CD4-positive, alpha-beta T cell treated with Interferon gamma for 1 hour (primary cell): ENCODE data around the gene HOXA4.

Experiments used
- DNase-seq: peaks from one replicate; pipeline ENCODE4 v3.0.0-alpha.2; 2020

Gene HOXA4

DNA sequence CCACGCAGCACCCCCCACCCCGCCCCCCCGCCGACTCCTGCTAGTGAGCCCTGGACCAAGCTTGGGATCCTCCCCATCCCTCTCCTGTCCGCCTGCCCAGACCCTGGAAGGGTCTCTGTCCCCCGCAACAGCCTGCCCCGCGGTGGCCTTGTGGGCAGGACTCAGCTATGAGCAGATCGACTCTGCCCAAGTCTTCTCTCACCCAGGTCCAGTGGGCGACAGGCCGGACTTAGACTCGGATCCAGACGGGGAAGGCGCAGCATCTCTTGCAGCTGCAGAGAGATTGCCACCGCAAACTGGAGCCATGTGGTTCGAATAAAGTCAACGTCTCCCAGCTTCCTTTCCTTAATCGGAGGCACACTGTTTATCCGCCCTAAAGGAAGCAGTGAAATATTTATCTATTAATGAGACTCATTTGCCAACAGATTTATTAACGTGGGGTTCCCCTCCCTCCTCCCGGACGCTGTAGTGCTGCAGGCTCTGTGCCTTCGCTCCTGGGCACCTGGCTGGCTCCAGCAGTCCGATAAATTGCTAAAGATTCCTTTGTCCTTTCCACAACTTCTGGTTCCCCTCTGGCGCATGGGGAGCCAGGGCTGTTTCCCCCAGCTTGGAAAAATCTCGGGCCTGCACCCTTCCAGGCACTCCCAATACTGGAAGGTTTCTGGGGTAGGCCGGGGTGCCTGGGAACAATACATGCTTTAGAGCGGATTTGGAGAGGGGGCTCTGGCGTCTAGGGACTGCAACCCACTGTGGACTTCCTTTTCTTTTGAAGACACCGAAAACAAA, 26.6 kb upstream of the HOXA4 start:
- no peak for DNase-seq

DNA sequence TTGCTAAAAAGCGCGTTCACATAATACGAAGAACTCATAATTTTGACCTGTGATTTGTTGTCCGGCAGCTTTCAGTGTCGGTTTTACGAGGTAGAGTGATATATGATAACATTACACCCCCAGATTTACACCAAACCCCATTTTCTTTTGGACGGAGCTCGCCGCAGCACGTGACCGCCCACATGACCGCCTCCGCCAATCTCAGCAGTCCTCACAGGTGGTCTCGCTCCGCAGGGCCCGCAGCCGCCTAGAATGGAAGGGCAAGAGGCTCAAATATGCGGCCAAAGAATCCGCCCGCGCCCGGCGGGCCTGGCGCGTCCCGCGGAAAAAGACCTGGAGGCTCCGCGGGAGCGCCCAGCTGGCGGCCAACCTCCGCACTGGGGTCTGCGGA, 25.9 kb upstream of the HOXA4 start, which contains the start of gene HOXA7:
Gene HOXA7 (minus strand): TSS at position 168 of the 391 bp plus-strand sequence. CDS start 130 bp downstream, at position 38.
- DNase-seq, result no peak

DNA sequence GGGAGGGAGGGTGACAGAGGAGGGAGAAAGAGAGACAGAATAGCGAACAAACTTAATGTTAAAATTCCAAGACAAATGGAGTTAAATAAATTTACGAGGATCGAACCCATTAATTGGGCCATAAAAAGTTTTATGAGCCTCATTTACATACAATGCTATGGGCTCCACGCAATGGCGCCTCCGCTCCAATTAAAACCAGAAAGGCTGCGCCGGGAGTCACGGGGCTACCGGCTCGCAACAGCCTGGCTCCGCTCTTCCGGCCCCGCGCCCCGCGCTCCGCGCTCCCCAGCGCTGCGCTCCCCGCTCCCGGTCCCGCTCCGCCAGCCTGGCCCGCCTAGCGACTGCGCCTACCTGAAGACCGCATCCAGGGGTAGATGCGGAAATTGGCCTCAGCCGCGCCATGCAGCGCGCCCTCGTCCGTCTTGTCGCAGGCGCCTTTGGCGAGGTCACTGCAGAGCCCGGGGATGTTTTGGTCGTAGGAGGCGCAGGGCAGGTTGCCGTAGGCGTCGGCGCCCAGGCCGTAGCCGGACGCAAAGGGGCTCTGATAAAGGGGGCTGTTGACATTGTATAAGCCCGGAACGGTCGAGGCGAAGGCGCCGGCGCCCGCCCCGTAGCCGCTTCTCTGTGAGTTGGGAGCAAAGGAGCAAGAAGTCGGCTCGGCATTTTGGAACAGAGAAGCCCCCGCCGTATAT, 25.4 kb upstream of the HOXA4 start:
- no peak for DNase-seq

DNA sequence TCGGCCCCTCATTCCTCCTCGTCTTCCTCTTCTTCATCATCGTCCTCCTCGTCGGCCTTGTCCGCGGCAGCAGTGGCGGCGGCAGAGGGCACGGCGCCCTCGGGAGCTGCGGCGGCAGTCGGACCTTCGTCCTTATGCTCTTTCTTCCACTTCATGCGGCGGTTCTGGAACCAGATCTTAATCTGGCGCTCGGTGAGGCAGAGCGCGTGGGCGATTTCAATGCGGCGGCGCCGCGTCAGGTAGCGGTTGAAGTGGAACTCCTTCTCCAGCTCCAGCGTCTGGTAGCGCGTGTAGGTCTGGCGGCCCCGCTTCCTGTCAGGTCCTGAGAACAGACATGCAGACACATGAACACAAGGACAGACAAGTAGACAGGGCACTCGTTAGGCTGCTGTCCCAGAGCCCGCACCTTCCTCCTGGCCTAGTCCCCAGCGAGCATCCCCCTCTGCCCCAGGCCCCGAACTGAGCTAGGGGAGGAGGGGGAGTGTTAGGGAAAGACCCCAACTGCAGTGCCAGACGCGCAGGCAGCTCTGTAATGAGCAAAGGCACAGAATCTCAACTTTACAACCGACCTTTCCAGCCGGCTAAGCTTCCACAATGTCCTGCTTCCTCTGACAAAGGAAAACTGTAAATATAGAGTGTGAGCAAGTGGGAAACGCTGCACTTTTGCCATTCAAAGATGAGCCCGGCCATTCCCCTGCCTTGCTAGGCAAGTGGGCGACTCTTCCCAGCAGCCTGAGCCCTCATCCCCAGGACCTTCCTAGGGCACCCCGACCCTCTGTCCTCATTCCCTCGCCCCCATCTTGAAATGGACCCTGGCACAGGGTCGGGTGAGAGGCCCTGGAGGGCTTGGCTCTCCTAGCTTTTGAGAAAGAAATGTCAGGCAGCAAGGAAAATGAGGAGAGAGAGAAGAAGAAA, 24.6 kb upstream of the HOXA4 start:
- no peak for DNase-seq

DNA sequence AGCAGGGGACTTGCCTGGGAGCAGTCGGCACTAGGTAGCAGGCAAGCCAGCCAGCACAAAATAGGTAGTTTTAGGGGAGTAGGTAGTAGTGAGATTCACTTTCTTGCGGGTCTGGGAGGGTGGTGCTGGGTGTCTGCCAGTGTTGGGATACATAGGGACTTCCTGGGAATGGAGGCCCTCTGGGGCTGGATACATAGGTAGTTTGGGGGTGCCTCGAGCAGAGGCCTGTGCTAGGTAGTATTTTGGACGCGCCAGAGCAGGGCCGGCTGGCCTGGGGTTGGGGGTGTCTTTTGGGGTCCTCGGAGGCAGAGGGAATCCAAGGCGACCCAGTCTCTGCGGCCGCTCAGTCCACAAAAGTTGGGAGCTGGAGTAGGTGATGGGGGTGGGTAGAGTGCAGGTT, 23.8 kb upstream of the HOXA4 start:
- no peak for DNase-seq

DNA sequence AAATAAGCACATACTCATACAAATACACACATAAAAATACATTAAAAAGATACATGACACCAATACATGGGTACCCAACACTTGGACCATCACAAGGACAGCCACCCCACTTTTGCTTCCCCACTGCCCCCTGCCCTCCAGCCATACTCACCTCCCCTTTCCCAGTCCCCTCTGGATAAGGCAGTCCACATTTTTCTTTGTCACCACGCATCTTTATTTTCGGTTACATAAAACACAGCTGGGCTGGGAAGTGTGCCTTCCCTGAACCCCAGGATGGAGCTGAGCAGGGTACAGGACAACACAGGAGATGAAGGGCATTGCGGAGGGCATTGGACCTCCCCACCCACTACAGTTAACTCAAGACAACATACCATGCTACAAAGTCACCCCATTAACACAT, 23.0 kb upstream of the HOXA4 start:
- DNase-seq, result no peak

DNA sequence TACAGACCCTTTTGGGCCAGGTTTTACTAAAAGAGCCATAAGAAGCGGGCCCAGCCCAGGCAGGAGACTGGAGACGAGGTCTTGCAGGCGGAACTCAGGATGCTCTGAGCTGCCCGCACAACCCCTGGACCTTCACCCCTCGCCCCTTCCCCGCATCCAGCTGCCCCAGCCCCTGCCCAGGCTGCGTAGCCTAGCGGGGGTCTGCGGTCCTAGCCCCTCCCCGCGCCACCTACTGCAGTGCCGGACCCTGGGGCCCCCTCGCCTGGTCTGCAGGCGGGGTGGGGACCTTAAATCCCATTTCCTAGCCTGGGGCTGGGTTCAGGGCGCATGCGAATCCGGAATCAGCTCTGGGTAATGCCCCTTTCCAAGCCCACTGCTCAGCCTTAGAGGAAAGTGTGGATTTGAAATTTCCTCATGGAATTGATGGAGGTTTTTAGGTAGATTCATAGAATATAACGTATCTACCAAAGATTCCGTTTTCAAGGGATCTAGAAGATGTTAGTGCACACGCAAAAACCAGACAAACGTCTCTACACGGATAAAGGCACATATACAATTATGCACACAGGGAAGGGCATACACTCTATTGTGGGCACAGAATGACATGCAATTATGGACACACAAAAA, 22.4 kb upstream of the HOXA4 start:
- DNase-seq, result no peak

DNA sequence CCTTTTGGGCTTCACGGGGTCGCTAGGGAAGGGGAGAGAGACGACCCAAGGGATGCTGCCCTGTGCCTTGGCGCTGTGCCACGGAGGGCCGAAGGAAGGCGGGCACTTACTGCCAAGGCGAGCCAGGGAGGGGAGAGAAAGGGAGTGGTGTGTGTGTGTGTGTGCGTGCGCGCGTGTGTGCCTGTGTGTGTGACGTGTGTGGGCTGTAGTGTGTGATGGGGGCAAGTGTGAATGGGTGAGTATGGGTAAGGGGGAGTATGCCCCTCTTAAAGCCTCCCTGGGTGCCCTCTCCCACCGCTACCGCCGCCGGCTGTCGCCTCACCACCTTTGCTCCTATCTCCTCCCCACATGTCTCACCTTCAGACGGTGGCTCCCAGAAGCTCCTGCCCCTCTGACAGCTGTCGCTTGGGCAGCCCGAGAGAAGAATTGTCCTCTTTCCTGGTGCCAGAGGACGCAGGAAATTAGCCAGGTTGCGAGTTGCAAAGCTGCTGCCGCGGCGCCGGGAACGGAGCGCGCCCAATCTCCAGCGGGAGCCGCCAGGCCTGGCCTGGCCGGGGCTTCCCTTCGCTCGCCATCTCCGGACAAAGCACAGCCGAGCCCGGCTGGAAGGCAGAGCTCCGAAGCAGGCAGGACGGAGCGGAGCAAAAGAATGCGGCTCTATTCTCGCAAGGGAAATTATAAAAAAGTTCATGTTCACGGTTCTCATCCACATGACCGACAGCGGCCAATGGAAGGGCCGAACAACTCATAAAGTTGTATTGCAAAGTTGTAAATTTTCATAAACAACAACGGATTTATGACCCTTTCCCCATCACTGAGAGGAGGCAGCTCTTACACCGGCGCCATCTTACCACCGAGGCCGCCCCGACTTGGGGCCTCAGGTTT, 21.6 kb upstream of the HOXA4 start, which contains the start of gene HOXA3:
Gene HOXA3 (minus strand): TSS at position 653 of the 885 bp plus-strand sequence. CDS start 41,943 bp downstream, outside the sequence.
- DNase-seq, result no peak

DNA sequence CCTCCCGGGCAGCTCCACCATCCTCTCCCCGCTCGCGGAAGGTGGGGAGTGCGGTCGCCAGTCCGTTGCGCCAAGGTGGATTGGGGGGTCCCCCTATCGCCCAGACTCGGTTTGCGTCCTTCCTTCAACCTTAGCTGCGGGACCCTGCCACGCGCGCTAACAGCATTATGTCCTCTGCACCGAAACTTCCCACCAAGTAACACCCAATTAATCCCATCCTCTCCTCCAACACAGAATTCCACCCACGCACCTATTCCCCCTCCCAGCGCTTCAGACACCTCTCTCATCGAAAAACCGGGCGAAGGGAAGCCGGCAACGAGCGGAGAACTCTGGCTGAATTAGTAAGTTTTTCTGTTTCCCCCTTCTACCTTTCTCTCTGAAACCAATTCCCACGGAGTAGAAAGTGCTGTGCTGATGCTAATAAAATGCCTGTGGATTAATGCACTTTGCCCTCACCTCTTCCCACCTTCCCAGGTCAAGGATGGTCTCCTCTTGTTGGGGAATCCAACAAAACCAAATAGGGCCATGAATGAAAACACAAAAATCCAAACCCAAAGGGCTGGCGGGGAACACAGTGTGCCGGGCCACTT, 20.9 kb upstream of the HOXA4 start:
- no peak for DNase-seq

DNA sequence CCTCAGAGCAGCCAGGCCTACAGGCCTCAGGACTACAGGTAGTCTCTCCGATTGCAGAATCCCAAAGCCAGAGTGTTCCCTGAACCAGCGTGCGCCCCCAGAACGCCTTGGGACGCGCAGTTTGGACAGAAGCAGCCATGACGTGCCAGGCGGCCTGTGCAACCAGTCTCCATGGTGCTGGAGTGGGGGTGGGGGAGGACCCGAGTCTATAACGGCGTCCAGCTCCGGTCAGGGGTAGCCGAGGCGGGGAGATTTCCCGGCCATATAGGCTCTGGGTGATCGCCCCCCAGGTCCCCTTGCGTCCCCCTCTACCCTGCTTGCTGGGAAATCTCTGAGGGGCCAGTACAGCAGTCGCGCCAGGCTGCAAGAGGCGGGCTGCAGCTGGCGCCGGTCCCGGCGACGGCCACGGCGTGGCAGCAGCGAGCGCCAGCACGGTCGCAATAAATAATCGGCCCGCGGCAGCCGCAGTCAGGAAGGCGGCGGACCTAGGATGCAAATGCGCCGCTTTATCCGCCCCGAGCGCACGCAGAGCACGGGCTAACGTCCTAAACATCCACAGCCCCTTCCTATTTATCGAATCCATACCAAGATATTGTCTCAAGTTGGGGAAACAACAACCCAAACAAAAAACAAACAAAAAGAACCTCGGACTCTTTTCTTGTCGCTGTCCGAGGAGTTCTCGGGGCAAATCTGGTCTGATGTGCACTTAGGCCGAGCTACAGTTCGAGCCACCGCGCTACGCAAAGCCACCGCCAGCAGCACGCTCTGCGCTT, 20.2 kb upstream of the HOXA4 start:
- peak; percentile 54 for DNase-seq

DNA sequence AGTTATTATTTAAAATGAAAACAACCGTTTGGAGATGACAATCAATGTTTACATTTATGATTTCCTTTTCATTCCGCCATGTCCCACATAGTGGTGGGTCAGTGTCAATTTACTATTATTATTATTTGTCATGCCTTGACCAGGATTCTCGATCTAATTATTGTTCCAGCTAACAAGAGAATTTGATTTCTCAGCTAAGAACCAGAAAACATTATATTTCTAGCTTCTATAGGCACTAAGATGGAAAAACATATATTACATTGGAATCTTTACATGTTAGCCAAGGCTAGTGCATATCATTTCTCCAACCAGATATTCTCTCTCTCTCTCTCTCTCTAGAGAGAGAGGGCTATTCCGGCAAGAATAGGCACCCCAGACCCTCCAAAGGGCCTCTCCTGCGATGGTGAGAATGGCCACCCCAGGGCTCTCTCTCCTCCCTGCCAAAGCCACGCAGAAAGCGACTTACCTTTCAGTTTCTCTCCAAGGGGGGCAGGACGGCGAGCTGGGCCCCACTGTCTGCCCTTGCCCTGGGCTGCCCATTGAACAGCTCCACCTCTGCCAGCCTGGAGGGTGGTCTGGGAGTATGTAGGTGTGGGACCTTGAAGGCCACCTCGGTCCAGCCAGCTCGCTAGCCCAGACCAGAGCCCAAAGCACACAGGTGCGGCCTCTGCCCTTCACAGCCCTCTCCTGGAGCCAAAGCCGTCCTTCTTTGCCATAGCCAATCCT, 19.4 kb upstream of the HOXA4 start:
- DNase-seq, result no peak

DNA sequence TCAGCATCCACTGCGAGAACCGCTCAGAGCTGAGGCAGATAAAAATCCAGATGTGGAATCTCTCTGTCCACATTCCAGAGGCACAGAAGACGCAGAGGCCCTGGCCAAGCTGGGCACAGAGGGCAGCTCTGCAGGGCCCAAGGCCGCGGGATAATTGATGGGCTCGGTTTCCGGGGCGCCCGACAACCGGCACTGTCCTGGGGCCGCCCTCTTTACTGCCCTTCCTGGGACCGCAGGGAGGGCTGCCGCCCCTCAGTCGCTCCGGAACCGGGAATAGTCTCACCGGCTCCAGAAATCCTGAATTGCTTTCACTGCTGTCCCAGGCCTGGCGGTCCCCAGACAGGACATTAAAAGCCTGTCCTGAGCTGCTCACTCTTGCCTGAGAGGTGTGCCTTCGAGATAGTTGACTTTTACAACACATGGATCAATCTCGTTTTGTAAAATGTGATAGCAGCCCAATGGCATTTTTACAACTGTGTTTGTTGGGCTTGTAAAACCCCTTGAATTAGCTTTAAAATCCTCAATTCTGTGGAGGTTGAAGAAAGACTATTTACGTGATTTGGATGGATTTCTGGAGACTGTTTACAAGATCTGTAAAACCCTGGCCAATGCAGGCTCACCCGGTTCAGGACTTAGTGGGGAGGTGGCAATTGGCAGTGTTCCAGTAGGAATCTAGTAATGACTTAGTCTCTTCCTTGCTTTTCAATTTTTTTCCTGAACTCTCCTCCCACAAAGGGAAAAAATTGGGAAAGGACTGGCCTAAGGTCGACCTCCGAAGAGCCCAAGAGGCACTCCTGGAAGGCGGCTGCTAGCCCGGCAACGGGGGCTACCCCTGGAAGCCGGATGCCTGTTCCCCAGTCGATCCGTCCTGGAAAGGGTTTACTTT, 18.4 kb upstream of the HOXA4 start:
- DNase-seq, result no peak

DNA sequence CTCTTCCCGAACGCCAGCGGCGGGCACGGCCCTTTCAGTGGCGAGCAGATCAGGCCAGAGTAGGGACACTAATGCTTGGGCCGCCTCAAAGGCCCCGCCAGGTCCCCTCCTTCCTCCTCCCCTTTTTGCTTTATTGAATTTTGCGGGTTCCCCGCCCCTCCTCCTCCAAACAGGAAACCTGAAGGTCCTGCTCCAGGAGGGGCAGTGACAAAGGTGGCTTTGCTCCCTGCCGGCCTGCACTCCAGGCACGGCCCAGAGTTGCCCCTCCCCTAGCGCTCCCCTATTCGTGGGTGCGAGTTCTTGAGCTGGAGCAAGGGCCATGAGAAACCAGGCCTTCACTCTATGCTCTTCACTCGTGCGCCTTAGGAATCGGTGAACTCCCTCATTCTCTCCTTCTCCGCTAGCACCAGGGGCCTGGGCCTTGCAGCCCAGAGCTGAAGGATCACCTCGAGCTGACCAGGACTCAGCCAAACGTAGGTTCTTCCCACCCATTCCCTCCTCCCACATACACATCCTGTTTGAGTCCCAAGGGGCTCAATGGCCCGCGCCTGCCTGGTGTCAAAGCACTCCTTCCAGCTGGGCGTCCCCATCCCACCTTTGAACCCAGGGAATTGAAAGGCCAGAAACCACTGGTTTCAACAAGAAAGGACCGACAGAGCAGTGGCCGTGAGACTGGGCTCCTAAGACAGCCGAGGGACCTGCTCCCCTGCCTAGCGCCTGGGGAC, 17.6 kb upstream of the HOXA4 start:
- no peak for DNase-seq

DNA sequence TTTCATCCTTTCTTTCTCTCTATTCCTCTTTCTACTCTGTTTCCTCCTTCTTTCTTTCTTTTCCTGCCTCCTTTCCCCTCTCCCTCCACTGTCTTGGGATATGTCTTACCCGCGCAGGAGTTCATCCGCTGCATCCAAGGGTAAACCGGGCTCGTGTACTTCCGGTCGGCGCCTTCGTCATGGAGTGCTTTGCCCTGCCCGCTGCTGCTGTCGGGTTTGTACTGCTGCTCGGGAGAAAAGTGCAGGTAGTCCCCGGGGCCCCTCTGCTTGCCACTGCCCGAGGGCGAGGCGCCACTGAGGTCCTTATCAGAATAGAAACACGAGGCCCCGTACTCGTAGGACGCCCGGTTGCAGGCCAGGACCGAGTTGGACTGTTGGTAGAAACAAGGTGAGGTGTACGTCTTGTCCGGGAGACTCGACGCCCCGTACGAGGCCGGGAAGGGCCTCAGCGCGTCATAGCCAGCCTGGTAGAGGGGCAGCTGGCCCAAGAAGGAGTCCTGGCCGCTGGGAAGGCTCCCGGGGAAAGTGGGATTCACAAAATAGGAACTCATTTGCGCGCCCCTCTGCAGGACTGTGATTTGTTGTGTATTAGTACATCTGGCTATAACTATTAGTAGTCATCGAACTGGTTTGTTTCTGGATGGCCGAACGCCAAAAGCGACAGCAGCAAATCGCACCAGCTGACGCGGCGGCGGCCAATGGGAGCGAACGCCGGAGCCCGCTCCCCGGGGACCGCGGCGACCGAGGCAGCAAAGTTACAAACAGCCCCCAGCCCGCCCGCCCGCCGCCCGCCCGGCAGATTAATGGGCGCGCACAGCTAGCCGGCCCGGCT, 16.9 kb upstream of the HOXA4 start, which contains the start of gene HOXA6:
Gene HOXA6 (minus strand): TSS at position 576 of the 832 bp plus-strand sequence. CDS start 25 bp downstream, at position 551.
- DNase-seq, result no peak

DNA sequence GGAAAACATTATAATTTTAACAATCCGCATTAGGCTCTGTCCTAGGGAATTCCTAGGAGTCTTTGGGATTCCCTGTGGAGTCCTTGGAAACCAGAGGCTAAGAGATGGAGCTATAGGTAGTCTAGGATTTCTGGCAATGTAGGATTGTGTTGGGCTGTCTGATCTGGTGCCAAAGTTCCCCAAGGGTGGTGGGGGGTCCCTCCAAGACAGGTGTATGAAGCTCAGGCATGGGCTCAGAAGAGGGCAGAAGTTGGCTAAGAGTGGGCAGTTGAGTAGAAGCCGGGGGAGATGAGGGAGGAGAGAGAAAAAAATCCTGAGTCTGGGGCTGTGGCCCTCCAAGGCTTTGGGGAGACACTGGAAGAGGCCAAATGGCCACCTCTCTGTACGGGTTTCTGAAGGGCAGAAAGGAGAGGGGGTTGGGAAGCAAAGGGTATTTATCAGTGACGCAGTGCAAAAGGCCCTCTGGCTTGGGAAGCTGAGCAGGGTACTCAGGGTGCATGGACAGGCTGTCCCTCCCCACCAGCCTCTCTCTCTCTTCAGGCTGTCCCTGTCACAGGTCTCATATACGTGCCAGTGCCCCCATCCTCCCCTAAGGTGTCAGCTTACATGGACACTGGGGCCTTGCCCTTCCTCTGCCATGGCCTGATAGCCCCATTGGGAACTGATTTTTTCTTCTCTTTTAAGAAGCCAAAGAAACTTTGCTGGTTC, 16.1 kb upstream of the HOXA4 start:
- DNase-seq, result no peak

DNA sequence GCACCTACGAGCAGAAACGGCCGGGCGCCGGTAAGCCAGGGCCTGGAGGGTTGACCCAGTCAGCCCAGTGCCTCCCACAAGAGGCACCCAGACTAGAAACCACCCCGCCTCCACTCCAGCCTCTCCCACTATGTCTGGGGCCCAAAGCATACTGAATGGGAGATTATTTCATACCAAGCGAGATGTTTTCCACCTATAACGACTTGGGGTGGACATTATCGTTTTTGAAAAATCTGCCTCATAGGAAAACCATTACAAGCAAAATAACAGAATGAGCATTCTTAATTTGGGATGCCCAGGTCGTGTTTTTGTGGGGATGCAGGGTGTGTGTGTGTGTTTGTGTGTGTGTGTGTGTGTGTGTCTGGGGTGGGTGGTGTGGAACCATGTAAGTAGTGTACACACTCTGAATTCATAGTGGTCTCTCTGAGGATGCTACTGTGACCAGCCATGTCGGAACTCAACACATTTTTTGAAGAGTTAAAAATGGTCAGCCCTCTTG, 15.4 kb upstream of the HOXA4 start:
- DNase-seq, result no peak
